Activated CD4-positive, CD25-positive, alpha-beta regulatory T cell (primary cell): ENCODE results near the gene SLC15A3.

Source experiments
- DNase-seq, 4 experiments: peaks; one replicate each; lab custom pipeline; 2025; lab: John Stamatoyannopoulos, UW

SLC15A3 gene

DNA sequence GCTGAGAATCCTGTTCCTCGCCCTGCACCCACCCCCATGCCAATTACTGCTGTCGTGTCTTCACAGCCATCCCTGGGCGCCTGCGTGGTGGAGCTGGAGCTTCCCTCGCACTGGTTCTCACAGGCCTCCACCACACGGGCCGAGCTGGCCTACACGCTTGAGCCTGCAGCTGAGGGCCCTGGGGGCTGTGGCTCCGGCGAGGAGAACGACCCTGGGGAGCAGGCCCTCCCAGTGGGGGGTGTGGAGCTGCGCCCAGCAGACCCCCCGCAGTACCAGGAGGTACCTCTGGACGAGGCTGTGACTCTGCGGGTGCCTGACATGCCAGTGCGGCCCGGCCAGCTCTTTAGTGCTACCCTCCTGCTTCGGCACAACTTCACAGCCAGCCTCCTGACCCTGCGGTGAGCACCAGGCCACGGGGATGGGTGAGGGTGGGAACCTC lies 23.4 kb downstream of the SLC15A3 start:
- no peak for DNase-seq

GRCh38 chr11:60927600-60927999 lies 24.4 kb downstream of the SLC15A3 start:
- no peak for DNase-seq

- no peak for DNase-seq
These were observed 24.8 kb downstream of the SLC15A3 start for GRCh38 chr11:60927061-60927592.

GRCh38 chr11:60926500-60926899 lies 25.5 kb downstream of the SLC15A3 start:
- no peak for DNase-seq

GRCh38 chr11:60925868-60926267 lies 26.1 kb downstream of the SLC15A3 start:
- no peak for DNase-seq

GRCh38 chr11:60924906-60925853 lies 26.8 kb downstream of the SLC15A3 start:
- DNase-seq = no peak

GRCh38 chr11:60924110-60924905 lies 27.7 kb downstream of the SLC15A3 start, which contains the start of gene TMEM132A:
Gene TMEM132A, plus strand, starts transcription at chr11:60924460. Its CDS starts 174 bp downstream, at chr11:60924634.
- DNase-seq = no peak

DNA sequence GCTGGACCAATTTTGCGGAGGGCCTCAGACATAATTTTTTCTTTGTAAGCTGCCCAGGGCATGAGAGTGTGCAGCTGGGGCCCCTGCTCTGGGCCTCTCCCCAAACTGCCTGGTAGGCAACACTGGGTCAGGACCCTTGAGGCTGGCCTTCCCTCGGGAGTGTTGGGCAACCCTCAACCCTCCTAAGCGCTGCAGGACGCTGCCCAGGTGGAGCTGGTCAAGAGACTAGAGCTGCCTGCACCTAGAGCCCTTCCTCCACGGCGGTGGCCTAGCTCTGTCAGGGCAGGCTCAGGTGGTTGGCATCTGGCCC lies 28.2 kb downstream of the SLC15A3 start:
- no peak for DNase-seq

- no peak for DNase-seq
These were observed 28.6 kb downstream of the SLC15A3 start for GRCh38 chr11:60923326-60923725.

GRCh38 chr11:60922906-60923305 lies 29.1 kb downstream of the SLC15A3 start:
- DNase-seq = no peak

DNA sequence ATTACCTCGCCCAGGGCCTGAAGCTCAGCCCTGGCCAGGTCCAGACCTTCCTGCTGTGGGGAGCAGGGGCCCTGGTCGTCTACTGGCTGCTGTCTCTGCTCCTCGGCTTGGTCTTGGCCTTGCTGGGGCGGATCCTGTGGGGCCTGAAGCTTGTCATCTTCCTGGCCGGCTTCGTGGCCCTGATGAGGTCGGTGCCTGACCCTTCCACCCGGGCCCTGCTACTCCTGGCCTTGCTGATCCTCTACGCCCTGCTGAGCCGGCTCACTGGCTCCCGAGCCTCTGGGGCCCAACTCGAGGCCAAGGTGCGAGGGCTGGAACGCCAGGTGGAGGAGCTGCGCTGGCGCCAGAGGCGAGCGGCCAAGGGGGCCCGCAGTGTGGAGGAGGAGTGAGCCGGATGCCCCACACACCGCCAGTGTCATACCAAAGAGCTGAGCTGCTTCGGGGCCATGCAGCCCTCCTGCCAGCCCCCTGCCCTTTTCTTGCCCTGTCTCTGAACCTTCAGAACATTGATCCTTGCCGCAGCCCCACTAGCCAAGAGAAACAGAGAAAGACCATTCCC lies 30.1 kb downstream of the SLC15A3 start:
- DNase-seq = no peak

DNA sequence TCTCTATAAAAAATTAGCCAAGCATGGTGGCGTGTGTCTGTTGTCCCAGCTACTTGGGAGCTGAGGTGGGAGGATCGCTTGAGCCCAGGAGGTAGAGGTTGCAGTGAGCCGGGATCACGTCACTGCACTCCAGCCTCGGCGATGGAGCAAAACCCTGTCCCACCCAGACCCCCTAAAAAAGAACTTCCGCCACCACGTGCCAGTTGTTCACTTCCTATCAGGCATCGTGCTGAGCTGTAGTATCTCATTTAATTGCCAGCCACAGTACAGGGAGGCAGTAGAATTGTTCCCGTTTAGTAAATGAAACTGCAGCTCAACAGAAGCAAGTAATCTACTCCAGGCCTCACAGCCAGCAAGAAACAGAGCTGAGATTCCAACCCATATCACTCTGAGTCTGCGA lies 30.7 kb downstream of the SLC15A3 start:
- no peak for DNase-seq

DNA sequence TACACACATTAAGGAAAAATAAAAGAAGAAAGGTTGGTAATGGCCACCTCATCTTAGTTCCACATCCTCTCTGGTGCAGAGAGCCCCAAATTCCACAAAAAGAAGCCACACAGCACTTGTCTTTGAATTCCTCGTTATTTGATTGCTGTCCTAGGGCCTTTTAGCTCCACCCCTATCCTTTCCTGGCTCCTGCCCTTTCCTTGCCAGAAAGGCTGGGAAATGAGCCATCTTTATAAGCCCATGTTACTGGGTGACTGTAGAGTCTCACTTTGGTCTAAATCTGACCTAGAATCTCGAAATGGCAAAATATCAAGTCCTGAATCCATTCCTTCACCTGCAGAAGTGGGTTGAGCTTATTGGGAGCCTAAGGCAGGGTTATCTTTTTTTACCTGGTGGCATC lies 32.0 kb downstream of the SLC15A3 start:
- DNase-seq = no peak

DNA sequence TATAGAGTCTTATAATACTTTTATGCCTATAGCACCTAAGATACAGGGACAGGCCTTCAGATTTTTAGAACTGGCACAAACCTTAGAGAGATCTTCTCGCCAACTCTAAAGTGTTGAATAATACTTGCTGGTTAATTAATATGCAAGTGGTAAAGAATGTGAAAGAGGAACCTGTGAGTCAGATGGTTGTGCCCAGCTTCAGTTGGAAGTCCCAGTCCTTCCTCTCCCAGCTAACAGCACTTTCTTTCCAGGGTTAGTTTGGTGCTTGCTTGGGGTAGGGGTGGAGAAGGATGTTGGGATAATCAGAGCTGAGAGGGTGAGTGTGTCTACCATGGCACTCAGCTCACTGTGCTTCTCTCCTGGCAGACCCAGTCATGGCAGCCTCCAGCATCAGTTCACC lies 32.7 kb downstream of the SLC15A3 start:
- no peak for DNase-seq

- no peak for DNase-seq
These were observed 33.1 kb downstream of the SLC15A3 start for GRCh38 chr11:60918939-60919265.

DNA sequence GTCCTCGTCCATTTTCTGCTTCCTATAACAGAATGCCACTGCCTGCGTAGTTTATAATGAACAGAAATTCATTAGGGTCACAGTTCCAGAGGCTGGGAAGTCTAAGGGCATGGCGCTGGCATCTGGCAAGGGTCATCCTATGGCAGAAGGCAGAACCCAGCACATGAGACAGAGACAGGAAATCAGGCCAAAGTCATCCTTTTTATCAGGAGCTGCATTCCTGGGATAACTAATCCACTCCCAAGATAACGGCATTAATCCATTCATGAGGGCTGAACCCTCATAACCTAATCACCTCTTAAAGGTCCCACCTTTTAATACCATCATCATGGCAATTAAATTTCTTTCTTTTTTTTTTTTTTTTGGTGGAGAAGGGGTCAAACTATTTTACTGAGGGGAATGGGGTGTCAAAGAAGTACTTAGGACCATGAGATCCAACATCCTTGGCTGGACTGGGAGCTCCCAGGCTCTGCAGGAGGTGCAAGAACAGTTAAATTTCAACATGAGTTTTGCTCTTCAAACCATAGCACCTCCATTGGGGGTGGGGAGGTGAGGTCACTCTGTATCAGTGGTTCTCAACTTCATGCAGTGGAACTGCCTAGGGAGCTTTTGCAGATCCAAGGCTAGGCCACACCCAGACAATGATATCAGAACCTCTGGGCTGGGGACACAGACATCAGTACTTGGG lies 33.6 kb downstream of the SLC15A3 start:
- no peak for DNase-seq

DNA sequence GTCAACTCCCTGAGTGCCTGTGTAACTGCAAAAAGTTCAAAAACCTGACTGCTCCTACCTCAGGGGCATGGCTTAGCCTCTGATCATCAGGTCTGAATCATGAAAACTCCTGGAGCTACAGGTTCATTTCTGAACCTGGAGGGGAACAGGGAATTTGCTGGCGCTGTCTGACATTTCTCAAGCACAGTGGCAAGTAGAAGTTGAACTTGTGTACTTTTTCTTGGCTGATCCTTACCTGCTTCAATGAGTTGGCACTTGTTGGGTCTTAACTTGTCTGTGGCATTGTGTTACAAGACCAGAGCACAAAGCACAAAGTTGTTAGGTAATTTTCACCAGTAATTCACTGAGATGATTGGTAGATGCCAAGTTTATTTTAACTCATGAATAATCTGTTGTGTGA lies 34.7 kb downstream of the SLC15A3 start:
- DNase-seq = no peak

DNA sequence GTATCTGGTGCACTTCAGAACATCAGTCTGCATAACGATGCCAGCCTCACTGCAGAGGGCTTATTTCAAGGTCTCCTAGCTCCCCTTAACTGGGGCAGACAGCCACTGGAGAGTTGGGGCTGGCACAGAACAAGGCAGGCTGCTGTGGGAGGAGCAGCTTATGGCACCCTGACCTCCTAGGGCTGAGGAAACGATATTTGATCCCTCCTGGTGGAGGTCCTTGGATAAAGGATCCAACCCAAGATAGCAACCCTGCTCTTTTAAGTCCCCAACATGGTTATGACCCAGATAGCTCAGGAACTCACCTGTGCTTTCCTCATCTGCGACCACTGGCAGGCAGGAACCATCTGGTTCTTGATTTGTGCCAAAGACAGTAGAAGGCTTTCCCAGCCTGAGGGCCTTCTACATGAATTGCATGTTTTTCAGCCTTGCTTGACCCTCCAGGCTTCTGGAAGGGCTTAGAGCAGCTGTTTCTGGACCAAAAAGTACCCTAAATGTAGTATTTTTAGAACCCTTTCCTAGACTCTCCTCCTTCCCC lies 35.2 kb downstream of the SLC15A3 start:
- no peak for DNase-seq

GRCh38 chr11:60915248-60915914 lies 36.6 kb downstream of the SLC15A3 start:
- peak in 3 of 4 experiments; percentile 47 to 52 (median 50) for DNase-seq

- peak in 1 of 4 experiments; percentile 39 for DNase-seq
These were observed 37.2 kb downstream of the SLC15A3 start for GRCh38 chr11:60914633-60915247.
